ENCODE results near the gene APOB. TPM values are rescaled to one million over a fixed set of nuclear protein-coding genes. Genes with fewer than 3 reads are reported as not detected.

Gene APOB
- total and polyA plus RNA-seq, 2 of the 13 experiments (the other 11 are each of a cell fraction or from before 2014, with no cell fraction given), result 1,569 to 2,515 TPM

DNA sequence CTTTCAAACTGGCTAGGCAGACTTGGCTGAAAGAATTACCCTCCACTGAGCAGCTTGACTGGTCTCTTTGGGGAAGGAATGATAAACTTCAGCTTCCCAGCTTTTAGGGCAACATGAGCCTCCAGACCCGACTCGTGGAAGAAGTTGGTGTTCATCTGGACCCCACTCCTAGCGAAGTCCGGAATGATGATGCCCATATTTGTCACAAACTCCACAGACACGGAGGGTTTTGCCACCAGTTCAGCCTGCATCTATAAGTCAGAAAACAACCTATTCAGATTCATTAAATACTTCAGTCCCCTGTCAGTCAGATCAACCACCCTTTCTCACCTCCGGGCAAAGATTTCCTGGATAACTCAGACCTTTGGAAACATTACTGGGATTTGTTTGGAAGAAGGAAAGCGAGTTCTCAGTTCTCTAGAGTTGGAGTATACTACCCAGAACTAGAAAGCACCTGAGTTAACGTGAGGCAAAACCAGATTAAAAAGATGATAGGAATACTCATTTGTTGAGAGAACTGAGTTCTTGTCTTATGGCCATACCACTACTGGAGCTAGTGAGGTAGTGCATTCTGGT lies 21.0 kb downstream of the APOB start (continued):
- TF ChIP-seq, protein P1, sequence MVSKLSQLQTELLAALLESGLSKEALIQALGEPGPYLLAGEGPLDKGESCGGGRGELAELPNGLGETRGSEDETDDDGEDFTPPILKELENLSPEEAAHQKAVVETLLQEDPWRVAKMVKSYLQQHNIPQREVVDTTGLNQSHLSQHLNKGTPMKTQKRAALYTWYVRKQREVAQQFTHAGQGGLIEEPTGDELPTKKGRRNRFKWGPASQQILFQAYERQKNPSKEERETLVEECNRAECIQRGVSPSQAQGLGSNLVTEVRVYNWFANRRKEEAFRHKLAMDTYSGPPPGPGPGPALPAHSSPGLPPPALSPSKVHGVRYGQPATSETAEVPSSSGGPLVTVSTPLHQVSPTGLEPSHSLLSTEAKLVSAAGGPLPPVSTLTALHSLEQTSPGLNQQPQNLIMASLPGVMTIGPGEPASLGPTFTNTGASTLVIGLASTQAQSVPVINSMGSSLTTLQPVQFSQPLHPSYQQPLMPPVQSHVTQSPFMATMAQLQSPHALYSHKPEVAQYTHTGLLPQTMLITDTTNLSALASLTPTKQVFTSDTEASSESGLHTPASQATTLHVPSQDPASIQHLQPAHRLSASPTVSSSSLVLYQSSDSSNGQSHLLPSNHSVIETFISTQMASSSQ (IDR thresholded peaks at IDR 0.05; ENCODE audit: low read depth), result no peak
- TF ChIP-seq, protein P1 (CRISPR knock-in tag; IDR thresholded peaks at IDR 0.05; ENCODE audit: borderline replicate concordance), result 0 out of 2 replicates have a peak, but pooled peaks have one; percentile 20
- TF ChIP-seq CSRNP2 (CRISPR knock-in tag; conservative IDR thresholded peaks at IDR 0.05; ENCODE audit: low read depth), result 0 out of 2 replicates have a peak, but pooled peaks have one; percentile 16
- TF ChIP-seq, protein P2, sequence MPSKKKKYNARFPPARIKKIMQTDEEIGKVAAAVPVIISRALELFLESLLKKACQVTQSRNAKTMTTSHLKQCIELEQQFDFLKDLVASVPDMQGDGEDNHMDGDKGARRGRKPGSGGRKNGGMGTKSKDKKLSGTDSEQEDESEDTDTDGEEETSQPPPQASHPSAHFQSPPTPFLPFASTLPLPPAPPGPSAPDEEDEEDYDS (CRISPR knock-in tag; IDR thresholded peaks at IDR 0.05), result no peak
- no peak for TF ChIP-seq FOXM1 (CRISPR knock-in tag; IDR thresholded peaks at IDR 0.05)
- TF ChIP-seq FUBP1 (CRISPR knock-in tag; IDR thresholded peaks at IDR 0.05; ENCODE audit: borderline replicate concordance), result 0 out of 2 replicates have a peak, but pooled peaks have one; percentile 89
- TF ChIP-seq ZNF431 (CRISPR knock-in tag; IDR thresholded peaks at IDR 0.05; ENCODE audit: borderline replicate concordance, low read depth), result no peak
- TF ChIP-seq ZNF562 (CRISPR knock-in tag; IDR thresholded peaks at IDR 0.05; ENCODE audit: borderline replicate concordance), result peak; percentile 64; the same call in 1 of the 2 replicates
- peak; percentile 25; the same call in 1 of the 2 replicates for TF ChIP-seq SSRP1 (CRISPR knock-in tag; IDR thresholded peaks at IDR 0.05)
- 0 out of 2 replicates have a peak, but pooled peaks have one; percentile 10 for TF ChIP-seq BATF2 (CRISPR knock-in tag; IDR thresholded peaks at IDR 0.05)
- peak in 1 of 2 experiments; percentile 32; a peak in 1 of 4 replicates for TF ChIP-seq KLF16 (CRISPR knock-in tag; IDR thresholded peaks at IDR 0.05)
- TF ChIP-seq, protein P3, sequence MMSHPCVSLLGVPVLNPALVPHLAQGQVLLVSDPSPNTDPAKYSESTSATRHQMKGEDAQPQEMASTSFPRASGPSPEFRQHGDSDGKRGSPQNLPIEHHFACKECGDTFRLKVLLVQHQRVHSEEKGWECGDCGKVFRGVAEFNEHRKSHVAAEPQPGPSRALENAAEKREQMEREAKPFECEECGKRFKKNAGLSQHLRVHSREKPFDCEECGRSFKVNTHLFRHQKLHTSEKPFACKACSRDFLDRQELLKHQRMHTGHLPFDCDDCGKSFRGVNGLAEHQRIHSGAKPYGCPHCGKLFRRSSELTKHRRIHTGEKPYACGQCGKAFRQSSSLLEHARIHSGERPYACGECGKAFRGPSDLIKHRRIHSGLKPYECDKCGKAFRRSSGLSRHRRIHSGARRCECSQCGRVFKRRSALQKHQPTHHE (CRISPR knock-in tag; IDR thresholded peaks at IDR 0.05; ENCODE audit: borderline replicate concordance), result 0 out of 2 replicates have a peak, but pooled peaks have one; percentile 18
- TF ChIP-seq RBFOX2 (IDR thresholded peaks at IDR 0.05; ENCODE audit: low read depth, low read length), result peak; percentile 6; the same call in 1 of the 2 replicates
- TF ChIP-seq, protein P4, sequence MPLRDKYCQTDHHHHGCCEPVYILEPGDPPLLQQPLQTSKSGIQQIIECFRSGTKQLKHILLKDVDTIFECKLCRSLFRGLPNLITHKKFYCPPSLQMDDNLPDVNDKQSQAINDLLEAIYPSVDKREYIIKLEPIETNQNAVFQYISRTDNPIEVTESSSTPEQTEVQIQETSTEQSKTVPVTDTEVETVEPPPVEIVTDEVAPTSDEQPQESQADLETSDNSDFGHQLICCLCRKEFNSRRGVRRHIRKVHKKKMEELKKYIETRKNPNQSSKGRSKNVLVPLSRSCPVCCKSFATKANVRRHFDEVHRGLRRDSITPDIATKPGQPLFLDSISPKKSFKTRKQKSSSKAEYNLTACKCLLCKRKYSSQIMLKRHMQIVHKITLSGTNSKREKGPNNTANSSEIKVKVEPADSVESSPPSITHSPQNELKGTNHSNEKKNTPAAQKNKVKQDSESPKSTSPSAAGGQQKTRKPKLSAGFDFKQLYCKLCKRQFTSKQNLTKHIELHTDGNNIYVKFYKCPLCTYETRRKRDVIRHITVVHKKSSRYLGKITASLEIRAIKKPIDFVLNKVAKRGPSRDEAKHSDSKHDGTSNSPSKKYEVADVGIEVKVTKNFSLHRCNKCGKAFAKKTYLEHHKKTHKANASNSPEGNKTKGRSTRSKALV (CRISPR knock-in tag; IDR thresholded peaks at IDR 0.05), result 0 out of 2 replicates have a peak, but pooled peaks have one; percentile 39
- peak; percentile 41; the same call in 1 of the 2 replicates for TF ChIP-seq SATB2 (CRISPR knock-in tag; IDR thresholded peaks at IDR 0.05)

All from HepG2 (cell line).